HG03571 (cell line): Measurements from ENCODE around the gene ZNF384.
"Not testable (repeated sequence)": the region's sequence is repeated elsewhere in the genome, so short reads cannot be mapped to it uniquely, and the experiment has no call there.

Experiments
- ATAC-seq: cut with Tn5 transposase; IDR thresholded peaks from one replicate; pipeline ENCODE4 v1.9.1; 2021; ENCODE audit not compliant: unreplicated experiment

Gene ZNF384

DNA sequence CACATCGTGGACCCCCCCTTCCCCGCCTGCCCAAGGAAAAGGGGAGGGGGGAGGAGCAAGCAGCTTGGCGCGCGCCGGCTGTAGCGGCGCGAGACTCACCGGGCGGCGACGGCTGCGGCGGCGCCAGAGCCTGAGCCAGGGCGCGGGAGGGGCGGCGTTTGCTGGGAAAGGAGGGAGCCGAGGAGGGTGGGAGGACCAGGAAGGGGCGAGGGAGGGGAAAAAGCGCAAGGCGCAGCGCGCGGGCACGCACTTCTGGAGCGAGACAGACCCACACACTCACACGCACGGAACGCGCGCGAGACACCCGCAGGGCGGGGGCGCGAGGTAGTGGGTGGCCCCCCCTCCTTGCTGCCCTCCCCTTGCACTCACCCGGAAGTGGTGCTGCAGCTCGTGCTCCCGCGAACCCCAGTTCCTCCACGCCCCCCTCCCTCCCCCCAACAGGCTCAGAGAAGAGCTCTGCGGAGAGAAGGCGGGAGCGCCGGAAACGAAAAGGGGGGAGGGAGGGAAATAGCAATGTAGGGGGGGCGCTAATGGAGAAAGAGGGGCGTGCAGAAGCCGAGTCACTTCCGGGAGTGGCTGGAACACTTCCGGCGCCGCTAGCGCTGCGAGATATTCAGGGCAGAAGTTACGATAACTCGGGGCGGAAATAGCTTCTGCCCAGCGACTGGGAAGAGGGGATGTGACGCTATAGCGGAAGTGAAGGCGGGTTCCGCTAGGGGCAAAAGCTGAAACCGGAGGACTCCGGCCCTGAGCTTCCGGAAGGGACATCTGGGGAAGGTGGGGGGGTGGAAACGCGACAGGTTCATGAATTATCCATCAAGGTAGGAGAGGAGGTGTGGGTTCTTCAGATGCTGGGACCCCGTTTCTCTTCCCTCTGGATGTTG, at the start of gene ZNF384:
TSS of gene ZNF384 (minus strand) at position 377 of the 884 bp plus-strand sequence. CDS start 9,855 bp downstream, outside the sequence.
- ATAC-seq, result peak; percentile 69

DNA sequence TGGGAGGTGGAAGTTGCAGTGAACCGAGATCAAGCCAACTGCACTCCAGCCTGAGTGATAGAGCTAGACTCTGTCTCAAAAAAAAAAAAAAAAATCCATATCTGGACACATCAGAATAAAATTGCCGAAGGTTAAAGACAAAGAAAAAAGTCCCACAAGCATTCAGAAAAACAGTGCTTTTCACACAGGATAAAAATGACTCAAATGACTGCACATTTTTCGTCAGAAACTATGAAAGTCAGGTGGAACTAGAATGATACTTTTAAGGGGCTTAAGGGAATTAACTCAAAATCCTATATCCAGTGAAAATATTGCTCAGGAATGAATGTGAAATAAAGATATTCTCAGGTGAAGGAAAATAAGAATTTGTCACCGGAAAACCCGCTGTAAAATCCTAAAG, 47.6 kb upstream of the ZNF384 start:
- ATAC-seq, result no peak

DNA sequence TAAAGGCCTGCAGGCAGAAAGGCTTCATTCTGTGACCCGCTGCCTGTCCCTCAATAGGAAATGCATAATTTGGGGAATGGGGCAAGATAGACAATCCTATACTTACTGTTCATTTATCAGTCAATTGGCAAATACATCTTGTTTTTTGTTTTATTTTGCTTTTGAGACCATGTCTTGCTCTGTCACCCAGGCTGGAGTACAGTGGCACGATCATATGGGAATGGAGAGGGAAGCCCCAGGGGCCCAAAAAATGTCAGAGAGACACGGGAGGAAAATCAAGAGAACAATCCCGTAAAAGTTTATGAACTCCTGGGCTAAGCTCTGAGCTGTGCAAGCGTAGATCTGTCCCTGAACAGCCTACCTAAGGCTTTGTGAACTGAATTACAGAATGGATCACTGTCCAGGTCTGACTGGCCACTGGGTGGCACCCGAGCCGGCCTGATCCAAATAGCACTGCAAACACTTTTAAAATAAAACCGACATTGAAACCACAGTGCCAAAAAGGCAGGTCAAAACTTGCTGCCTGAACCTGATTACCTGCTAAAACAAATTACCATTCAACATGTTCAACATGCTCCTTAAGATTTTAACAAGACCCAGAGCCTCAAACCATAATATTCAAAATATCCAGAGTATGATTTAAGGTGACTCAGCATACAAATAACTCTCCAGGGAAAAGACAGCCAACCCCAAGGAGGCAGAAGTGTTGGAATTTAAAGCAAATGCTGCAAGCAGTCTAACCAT, 46.4 kb upstream of the ZNF384 start:
- no peak for ATAC-seq

DNA sequence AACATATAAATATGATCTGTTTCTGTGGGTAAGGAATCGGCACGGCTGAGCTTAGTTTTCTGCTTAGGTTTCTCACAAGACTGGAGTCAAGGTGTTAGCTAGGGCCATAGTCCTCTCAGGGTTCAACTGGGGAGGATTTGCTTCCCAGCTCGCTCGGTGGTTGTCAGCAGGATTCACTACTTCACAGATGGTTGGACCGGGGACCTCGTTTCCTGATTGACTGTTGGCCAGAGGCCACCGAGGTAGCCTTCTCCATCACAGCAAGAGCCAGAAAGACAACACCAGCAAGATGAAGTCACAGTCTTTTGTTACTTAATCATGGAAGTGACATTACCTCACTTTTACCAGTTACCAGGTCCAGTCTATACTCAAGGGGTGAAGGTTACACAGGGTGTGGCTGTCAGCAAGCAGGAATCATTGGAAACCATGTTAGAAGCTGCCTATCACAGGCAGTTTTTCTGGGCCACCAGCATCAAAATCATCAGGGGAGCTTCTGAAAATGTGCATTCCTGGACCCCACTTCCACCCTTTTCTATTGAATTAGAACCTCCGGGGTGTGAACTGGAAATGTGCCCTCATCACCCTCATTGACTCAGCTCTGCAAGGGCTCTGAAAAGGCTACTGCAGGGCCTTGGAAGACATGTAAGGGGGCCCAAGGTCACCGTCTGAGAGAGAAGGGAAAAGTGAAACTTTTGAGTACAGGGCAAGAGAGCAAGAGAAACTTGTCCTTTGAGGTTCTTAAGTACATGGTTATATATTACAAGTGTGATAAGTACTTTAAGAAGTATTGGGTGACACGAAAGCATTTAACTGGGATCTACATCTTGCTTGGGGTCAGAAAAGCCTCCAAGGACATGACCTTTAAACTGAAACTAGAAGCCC, 45.6 kb upstream of the ZNF384 start:
- ATAC-seq, result no peak

DNA sequence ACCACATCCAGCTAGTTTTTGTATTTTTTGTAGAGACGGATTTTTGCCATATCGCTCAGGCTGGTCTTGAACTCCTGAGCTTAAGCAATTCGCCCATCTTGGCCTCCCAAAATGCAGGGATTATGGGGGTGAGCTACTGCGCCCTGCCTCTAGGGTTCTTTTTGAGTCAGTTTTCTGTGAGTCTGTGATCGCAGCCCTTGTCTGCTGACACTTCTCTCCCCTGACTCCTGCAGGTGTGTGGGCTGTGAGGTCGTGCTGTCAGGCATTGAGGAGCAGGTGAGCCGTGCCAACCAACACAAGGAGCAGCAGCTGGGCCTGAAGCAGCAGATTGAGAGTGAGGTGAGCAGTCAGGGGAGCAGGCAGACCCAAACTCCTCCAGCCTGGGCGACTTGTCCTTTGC, 41.0 kb upstream of the ZNF384 start:
- ATAC-seq, result no peak

GRCh38 chr12:6729186-6729585, 40.0 kb upstream of the ZNF384 start:
- no peak for ATAC-seq

DNA sequence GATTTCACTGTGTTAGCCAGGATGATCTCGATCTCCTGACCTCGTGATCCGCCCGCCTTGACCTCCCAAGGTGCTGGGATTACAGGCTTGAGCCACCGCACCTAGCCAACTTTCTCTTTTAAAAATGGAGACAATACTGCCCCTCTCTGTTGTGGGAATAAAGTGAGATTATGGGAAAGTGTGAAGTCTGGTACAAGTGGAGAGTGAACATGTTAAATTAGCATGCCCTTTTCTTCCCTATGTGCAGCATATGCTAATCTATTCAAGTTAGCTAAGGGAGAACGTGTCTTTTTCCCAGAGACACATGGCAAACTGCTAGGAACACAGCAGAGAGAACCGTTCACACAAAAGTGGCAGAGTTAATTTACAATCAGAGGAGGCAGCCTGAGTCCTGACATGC, 36.2 kb upstream of the ZNF384 start:
- ATAC-seq, result no peak

- ATAC-seq, result peak; percentile 17
Observed at GRCh38 chr12:6724409-6724797, 35.2 kb upstream of the ZNF384 start.

DNA sequence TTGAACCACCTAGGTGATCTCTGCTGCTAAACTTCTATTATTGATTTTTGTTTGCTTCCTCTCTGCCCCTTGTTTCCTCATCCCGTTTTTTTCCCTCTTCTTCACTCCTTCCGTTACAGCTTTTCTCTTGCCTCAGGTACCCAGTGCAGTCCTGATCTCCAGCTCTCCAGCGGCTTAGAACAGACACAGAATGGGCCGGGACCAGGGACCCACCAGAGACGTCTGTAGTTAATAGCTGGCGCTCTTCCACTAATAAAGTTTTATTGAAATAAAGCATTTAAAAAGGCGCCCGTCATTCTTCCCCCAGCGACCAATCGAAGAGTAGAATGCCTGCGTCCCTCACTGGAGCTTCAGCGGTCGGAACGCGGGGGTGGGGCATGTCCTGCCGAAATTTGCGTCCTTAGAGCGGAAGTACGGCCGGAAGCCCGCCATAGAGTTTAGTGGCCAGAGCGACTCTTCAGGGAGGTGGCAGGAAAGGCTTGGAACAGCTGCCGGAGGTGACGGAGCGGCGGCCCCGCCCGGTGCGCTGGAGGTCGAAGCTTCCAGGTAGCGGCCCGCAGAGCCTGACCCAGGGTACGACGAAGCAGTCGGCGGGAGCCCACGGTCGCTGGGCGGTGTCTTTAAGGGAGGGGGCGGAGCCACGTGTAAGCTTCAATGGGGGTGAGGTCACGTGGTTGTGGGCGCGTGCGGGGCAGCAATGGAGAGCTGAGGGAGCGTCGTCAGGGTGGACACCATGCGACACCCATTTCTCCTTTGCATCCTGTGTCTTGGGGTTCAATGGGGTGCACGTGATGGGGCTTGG, 34.6 kb upstream of the ZNF384 start, which contains the start of gene COPS7A:
TSS of gene COPS7A (plus strand) at position 440 of the 802 bp plus-strand sequence. CDS start 611 bp downstream, outside the sequence.
- ATAC-seq, result peak; percentile 89

DNA sequence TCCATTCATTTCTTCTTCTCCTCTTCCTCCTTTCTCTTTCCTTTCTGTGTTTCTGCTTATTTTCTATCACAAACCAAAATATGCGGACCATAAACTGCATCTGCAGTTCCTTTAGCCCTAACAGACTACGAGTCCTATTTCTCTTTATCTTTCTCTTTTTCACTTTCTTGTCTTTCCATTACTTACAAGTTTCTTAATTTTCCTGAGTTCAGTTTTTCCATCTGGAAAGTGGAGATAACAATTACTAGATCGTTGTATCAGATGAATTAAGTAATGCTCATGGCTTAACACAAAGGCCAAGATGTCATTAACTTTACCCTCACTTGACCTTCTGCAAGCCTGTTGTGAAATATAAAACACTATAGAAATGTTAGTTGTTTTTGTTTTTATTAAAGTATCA, 33.7 kb upstream of the ZNF384 start:
- ATAC-seq, result no peak

GRCh38 chr12:6716874-6717437, 27.8 kb upstream of the ZNF384 start:
- no peak for ATAC-seq

DNA sequence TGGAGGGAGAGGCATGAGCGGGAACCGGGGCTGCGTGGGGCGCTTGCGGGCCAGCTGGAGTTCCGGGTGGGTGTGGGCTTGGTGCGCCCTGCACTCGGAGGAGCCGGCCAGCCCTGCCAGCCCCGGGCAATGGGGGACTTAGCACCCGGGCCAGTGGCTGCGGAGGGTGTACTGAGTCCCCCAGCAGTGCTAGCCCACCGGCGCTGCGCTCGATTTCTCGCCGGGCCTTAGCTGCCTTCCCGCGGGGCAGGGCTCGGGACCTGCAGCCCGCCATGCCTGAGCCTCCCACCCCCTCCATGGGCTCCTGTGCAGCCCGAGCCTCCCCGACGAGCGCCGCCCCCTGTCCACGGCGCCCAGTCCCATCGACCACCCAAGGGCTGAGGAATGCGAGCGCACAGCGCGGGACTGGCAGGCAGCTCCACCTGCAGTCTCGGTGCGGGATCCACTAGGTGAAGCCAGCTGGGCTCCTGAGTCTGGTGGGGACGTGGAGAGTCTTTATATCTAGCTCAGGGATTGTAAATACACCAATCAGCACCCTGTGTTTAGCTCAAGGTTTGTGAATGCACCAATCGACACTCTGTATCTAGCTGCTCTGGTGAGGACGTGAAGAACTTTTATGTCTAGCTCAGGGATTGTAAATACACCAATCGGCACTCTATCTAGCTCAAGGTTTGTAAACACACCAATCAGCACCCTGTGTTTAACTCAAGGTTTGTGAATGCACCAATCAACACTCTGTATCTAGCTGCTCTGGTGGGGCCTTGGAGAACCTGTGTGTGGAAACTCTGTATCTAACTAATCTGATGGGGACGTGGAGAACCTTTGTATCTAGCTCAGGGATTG, 27.1 kb upstream of the ZNF384 start:
- ATAC-seq, result not testable (repeated sequence)

GRCh38 chr12:6708960-6709394, 19.8 kb upstream of the ZNF384 start:
- ATAC-seq, result no peak

GRCh38 chr12:6708351-6708750, 19.2 kb upstream of the ZNF384 start:
- ATAC-seq, result not testable (repeated sequence)

DNA sequence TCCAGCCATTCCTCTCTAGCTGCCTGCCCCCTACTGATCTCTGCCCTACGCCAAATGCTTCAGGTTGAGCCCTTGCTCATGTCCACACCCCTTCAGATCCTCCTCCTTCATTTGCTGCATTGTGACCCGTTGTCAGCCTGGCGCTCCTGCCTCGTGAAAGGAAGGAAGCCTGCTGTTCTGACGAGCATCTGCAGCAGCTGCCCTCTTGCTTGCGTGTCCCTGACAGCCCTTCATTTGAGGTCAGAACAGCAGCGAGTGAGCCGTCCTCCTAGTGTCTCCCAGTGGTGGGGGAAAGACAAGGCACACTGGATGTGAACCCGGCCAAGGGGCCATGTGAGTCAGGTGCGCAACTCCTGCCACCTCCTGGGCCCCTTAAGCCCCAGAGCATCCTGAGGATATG, 14.5 kb upstream of the ZNF384 start:
- no peak for ATAC-seq

DNA sequence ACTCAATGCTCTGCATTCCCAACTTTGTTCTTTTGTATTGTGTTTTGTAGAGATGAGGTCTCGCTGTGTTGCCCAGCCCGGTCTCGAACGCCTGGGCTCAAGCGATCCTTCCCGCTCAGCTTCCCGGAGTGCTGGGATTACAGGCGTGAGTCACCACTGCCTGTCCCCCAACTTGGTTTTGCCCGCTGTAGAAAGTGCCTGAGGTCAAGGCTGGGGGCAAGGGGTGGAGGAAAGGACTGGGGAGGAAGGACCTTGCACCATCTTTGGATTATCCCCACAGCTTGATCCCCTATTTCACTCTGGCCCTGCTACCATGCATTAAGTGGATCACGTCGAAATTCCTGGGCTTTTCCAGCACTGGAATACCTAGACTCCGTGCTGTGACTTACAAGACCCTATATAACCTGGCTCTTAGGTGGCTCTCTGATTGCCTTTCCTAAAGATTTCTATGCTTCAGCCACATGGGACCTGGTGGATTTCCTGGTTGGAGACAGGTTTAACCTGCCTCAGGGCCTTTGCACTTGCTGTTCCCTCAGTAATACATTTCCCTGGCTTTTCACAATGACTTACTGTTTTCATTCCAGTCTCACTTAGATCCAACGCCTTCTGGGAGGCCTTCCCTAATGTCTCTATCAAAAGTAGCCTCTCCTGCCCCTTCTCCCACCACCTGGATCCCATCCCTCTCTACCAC, 12.0 kb upstream of the ZNF384 start:
- ATAC-seq, result no peak

GRCh38 chr12:6700646-6701051, 11.5 kb upstream of the ZNF384 start, which contains the start of gene PIANP:
PIANP (minus strand) TSS chr12:6700815; CDS start chr12:6698061, 2,754 bp downstream.
- ATAC-seq, result no peak

GRCh38 chr12:6699989-6700645, 10.9 kb upstream of the ZNF384 start:
- no peak for ATAC-seq
